CD14-positive monocyte (primary cell): ENCODE data around the gene TWNK. TPM values are rescaled to one million over a fixed set of nuclear protein-coding genes. Genes with fewer than 3 reads are reported as not detected.

Experiments used
- DNase-seq, 3 donors: peaks; one replicate each; pipeline ENCODE4 v3.0.0-alpha.2; 2011 to 2022
- H2AFZ ChIP-seq: 2 replicates; pipeline ENCODE4 v1.6.0; 2012; ENCODE audit warnings: mild to moderate bottlenecking, low read depth, low read length, inconsistent platforms; ENCODE audit not compliant: insufficient read depth, poor library complexity, severe bottlenecking
- H3K27ac ChIP-seq, 2 donors: 1 replicate in 1 of 2; 2 replicates in 1 of 2; pipeline ENCODE4 v1.5.1; 2012 to 2013; ENCODE audit warnings: low read length in 2 of 2, control low read depth in 1 of 2, inconsistent platforms in 1 of 2, low read depth in 1 of 2, mild to moderate bottlenecking in 1 of 2
- H3K27me3 ChIP-seq, 2 donors: one replicate each; pipeline versions ENCODE4 v1.6.0 to v1.6.1; 2011 to 2013; ENCODE audit warnings: low read length in 2 of 2; ENCODE audit not compliant: control insufficient read depth in 2 of 2, insufficient read depth in 2 of 2
- H3K36me3 ChIP-seq, 2 donors: replicated peaks in 1 of 2; 1 replicate in 1 of 2; 2 replicates in 1 of 2; pipeline versions ENCODE4 v1.5.1 to v1.6.1; 2012 to 2013; ENCODE audit warnings: low read length in 2 of 2, control low read depth in 1 of 2, inconsistent platforms in 1 of 2, mild to moderate bottlenecking in 1 of 2; ENCODE audit not compliant: insufficient read depth in 2 of 2, control insufficient read depth in 1 of 2
- H3K4me1 ChIP-seq, 2 donors: 1 replicate in 1 of 2; 2 replicates in 1 of 2; pipeline versions ENCODE4 v1.5.1 to v1.6.1; 2012 to 2013; ENCODE audit warnings: low read length in 2 of 2, control low read depth in 1 of 2, inconsistent platforms in 1 of 2, mild to moderate bottlenecking in 1 of 2, moderate library complexity in 1 of 2; ENCODE audit not compliant: insufficient read depth in 2 of 2, control insufficient read depth in 1 of 2
- H3K4me2 ChIP-seq: replicated peaks from 2 replicates; pipeline ENCODE3; 2012; ENCODE audit warnings: low read length, moderate library complexity, mild to moderate bottlenecking; ENCODE audit not compliant: poor library complexity, severe bottlenecking; ENCODE audit errors: extremely low read depth
- H3K4me3 ChIP-seq, 3 experiments: fragments of 200-600 bp in 1 of 3; sonication (generic) in 1 of 3; replicated peaks in 1 of 3; 1 replicate in 2 of 3; 2 replicates in 1 of 3; pipeline ENCODE4 v1.5.1; 2011 to 2013; ENCODE audit warnings: low read length in 3 of 3, mild to moderate bottlenecking in 3 of 3, control low read depth in 2 of 3, low read depth in 2 of 3, inconsistent platforms in 1 of 3, moderate library complexity in 1 of 3
- H3K79me2 ChIP-seq: 2 replicates; pipeline ENCODE4 v1.6.0; 2012; ENCODE audit warnings: mild to moderate bottlenecking, control low read depth, inconsistent platforms, low read length, moderate library complexity; ENCODE audit not compliant: insufficient read depth
- H3K9ac ChIP-seq: 2 replicates; pipeline ENCODE4 v1.6.0; 2017; ENCODE audit warnings: low read length, mild to moderate bottlenecking; ENCODE audit not compliant: insufficient read depth, poor library complexity, severe bottlenecking
- H3K9me3 ChIP-seq, 2 donors: replicated peaks in 1 of 2; 1 replicate in 1 of 2; 2 replicates in 1 of 2; pipeline versions ENCODE4 v1.5.1 to v1.6.1; 2012 to 2013; ENCODE audit warnings: low read length in 2 of 2, control low read depth in 1 of 2; ENCODE audit not compliant: control insufficient read depth in 1 of 2, insufficient read depth in 1 of 2
- H4K20me1 ChIP-seq: 2 replicates; pipeline ENCODE4 v1.6.0; 2012; ENCODE audit warnings: mild to moderate bottlenecking, low read length, control low read depth, moderate library complexity; ENCODE audit not compliant: insufficient read depth
- H3K27ac Mint-ChIP-seq, 7 donors: one replicate each; pipeline ENCODE4 v1.8.0; 2020; ENCODE audit warnings: mild to moderate bottlenecking in 7 of 7, mixed read lengths in 7 of 7, moderate library complexity in 6 of 7, inconsistent platforms in 2 of 7
- H3K27me3 Mint-ChIP-seq, 3 donors: one replicate each; pipeline ENCODE4 v1.8.0; 2021 to 2022; ENCODE audit warnings: low read depth in 3 of 3, mild to moderate bottlenecking in 3 of 3, mixed read lengths in 3 of 3, moderate library complexity in 3 of 3, inconsistent platforms in 1 of 3
- H3K36me3 Mint-ChIP-seq, 2 donors: one replicate each; pipeline ENCODE4 v1.8.0; 2020; ENCODE audit warnings: mixed read lengths in 2 of 2, inconsistent platforms in 1 of 2, mild to moderate bottlenecking in 1 of 2
- H3K4me1 Mint-ChIP-seq: one replicate; pipeline ENCODE4 v1.8.0; 2020; ENCODE audit warnings: mild to moderate bottlenecking, mixed read lengths
- H3K4me3 Mint-ChIP-seq, 2 donors: one replicate each; pipeline ENCODE4 v1.8.0; 2020; ENCODE audit warnings: mild to moderate bottlenecking in 2 of 2, mixed read lengths in 2 of 2, moderate library complexity in 1 of 2
- H3K9me3 Mint-ChIP-seq, 7 donors: one replicate each; pipeline ENCODE4 v1.8.0; 2020 to 2022; ENCODE audit warnings: mixed read lengths in 7 of 7, mild to moderate bottlenecking in 6 of 7, moderate library complexity in 6 of 7, inconsistent platforms in 2 of 7
- CTCF ChIP-seq: fragments of 200-600 bp; IDR thresholded peaks from one replicate; pipeline ENCODE4 v1.8.0; 2022; ENCODE audit warnings: antibody characterized with exemption, mild to moderate bottlenecking
- WGBS: methylation state at CpG from one replicate; pipeline ENCODE4 v1.1.5; 2013; ENCODE audit warnings: missing lambda C conversion rate; ENCODE audit not compliant: insufficient coverage; 5-methylcytosine and 5-hydroxymethylcytosine counted together
- intact Hi-C, 2 donors: fragments of 100-400 bp; cut with micrococcal nuclease; formaldehyde crosslinking; loops; one replicate each; pipeline versions ENCODE4 v1.15.0 to v1.15.1; 2023
- polyA plus RNA-seq, 3 donors: library from polyadenylated mRNA; depleted of rRNA in 1 of 3; unstranded in 2 of 3; stranded (reverse) in 1 of 3; fragments of 300-500 nt in 2 of 3; fragments of >200 nt in 1 of 3; fragmentation: Illumina TruSeq in 2 of 3; gene quantifications; 1 replicate in 2 of 3; 2 replicates in 1 of 3; pipeline ENCODE4 v1.2.3, GENCODE V29; 2012 to 2021

Gene TWNK
- polyA plus RNA-seq, 3 donors: 0.31 to 1.2 (median 0.69) TPM

- H3K27ac Mint-ChIP-seq: peak overlapping the region in 1 of 7 donors; percentile 69
- no peak for DNase-seq
- no peaks in the 10 kb centered on the region for H4K20me1 ChIP-seq
- H3K36me3 Mint-ChIP-seq: peaks cover 36 to 39% of the 10 kb centered on the region in 2 donors
- no peaks in the 10 kb centered on the region for H3K27me3 ChIP-seq
- no peaks in the 10 kb centered on the region for H3K4me1 Mint-ChIP-seq
- 97% methylated on average over 16 of the region's 16 CpGs for WGBS
- no peaks in the 10 kb centered on the region for H3K9me3 ChIP-seq
- H3K4me1 ChIP-seq: no peaks in the 10 kb centered on the region
- intact Hi-C loops: loop anchor here in 1 of 2 donors (10.0 kb wide), 1 partner anchor 65 kb away; the partner anchor contains the start of gene SLF2
- no peak overlapping the region for H3K4me2 ChIP-seq
- no peak overlapping the region for H3K27ac ChIP-seq
- H3K36me3 ChIP-seq: peaks cover 11 to 41% of the 10 kb centered on the region in 2 donors
- H3K4me3 ChIP-seq: no peak overlapping the region
- no peak overlapping the region for H3K4me3 Mint-ChIP-seq
- H3K79me2 ChIP-seq: no peaks in the 10 kb centered on the region
- TF ChIP-seq CTCF: no peak
- peaks cover 0 to 1% (median 0%) of the 10 kb centered on the region in 7 donors for H3K9me3 Mint-ChIP-seq
- peaks cover 0 to 2% (median 0%) of the 10 kb centered on the region in 3 donors for H3K27me3 Mint-ChIP-seq
- no peak overlapping the region for H2AFZ ChIP-seq
- H3K9ac ChIP-seq: no peak overlapping the region
Observed at GRCh38 chr10:100979791-100980272, 7.5 kb upstream of the TWNK start.

- no peak overlapping the region for H3K9ac ChIP-seq
- H3K4me3 ChIP-seq: no peak overlapping the region
- no peak overlapping the region for H3K27ac ChIP-seq
- no peaks in the 10 kb centered on the region for H3K27me3 ChIP-seq
- Mint-ChIP-seq H3K4me1 (no peaks in the 10 kb centered on the region), H3K9me3 (peaks cover 0 to 1% (median 0%) of the 10 kb centered on the region in 7 donors), H3K27me3 (peaks cover 0 to 2% (median 0%) of the 10 kb centered on the region in 3 donors), H3K36me3 (peaks cover 36 to 39% of the 10 kb centered on the region in 2 donors), H3K4me3 (no peak overlapping the region), H3K27ac (no peak overlapping the region)
- H3K4me2 ChIP-seq: no peak overlapping the region
- intact Hi-C loops: loop anchor here in 1 of 2 donors (10.0 kb wide), 1 partner anchor 66 kb away; the partner anchor contains the start of gene SLF2
- DNase-seq: no peak
- no peaks in the 10 kb centered on the region for H3K9me3 ChIP-seq
- no peaks in the 10 kb centered on the region for H3K4me1 ChIP-seq
- TF ChIP-seq CTCF: no peak
- 100% methylated on average over 2 of the region's 2 CpGs for WGBS
- H2AFZ ChIP-seq: no peak overlapping the region
- H4K20me1 ChIP-seq: no peaks in the 10 kb centered on the region
- H3K36me3 ChIP-seq: peaks cover 11 to 46% of the 10 kb centered on the region in 2 donors
- no peaks in the 10 kb centered on the region for H3K79me2 ChIP-seq
Observed at GRCh38 chr10:100980311-100980710, 7.0 kb upstream of the TWNK start.
